Measurements from ENCODE around the gene ZNF93.
A peak's percentile ranks its signal among the peaks of the same experiment; 100 is the strongest.
"Not testable (repeated sequence)": the region's sequence is repeated elsewhere in the genome, so short reads cannot be mapped to it uniquely, and the experiment has no call there.

Gene ZNF93

DNA sequence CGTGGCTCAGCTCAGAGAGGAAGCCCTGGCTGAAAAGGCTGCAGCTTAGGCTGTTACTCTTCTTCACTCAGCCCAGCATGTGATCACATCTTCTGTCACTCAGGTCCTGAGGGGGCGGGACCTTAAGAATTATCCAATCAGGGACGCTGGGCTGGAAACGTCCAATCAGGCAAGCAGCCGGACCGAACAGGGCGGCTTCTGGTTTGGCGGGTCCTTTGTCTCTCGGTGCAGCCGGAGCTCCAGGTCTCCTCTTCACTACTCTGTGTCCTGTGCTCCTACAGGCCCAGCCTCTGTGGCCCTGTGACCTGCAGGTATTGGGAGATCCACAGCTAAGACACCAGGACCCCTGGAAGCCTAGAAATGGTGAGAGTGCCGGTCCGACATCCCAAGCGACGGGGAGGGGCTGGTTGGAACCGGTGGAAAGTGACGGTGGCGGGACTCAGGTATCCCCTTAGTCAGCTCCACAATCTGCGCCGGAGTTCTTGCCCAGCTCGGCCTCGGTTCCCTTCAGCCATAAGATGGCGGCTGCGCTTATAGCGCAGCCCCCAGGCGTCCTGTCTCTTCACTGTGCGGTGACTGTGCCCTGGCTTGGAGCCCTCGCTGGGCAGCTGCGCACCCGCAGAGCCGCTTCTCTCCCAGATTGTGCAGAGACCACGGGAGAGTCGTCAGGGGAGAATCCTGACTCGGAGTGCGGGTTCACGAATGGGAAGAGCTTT is at the start of gene ZNF93:
Gene ZNF93, plus strand, starts transcription at position 218 of the 716 bp plus-strand sequence. Its CDS starts 143 bp downstream, at position 361.
- DNase-seq: peak; percentile 98

DNA sequence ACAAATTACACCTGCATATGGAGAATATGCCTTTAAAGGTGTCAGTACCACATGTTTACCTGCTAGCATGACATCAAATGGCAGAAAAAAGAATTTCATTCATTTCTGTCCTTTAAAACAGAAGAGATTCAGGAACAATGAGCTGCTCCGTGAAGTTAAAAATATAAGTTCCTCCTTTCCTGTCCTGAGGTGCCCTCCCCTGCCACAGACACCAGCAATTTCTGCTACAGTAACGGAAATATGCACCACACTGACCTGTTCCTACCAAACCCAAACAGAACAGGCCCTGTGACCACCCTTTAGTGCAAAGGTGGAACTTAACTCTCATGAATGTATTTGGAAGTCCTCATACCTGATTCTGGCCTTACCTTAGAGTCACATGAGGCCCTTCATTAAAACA is 49.0 kb upstream of the ZNF93 start:
- not testable (repeated sequence) for DNase-seq

DNA sequence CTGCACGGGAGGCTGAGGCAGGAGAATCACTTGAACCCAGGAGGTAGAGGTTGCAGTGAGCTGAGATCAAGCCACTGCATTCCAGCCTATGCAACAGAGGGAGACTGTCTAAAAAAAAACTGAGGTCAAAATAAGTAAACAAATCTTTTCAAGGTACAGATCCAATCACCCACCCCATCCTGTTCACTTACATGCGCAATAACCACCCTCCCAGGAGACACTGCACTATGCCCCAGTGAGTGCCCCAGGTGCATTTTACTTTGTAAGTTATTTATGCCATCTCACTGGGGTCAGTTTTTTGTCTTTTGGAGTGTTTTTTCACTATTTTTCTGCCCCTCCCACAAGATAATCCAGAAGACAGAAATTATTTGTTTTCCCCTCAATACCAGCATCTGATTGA is 42.0 kb upstream of the ZNF93 start:
- no peak for DNase-seq

DNA sequence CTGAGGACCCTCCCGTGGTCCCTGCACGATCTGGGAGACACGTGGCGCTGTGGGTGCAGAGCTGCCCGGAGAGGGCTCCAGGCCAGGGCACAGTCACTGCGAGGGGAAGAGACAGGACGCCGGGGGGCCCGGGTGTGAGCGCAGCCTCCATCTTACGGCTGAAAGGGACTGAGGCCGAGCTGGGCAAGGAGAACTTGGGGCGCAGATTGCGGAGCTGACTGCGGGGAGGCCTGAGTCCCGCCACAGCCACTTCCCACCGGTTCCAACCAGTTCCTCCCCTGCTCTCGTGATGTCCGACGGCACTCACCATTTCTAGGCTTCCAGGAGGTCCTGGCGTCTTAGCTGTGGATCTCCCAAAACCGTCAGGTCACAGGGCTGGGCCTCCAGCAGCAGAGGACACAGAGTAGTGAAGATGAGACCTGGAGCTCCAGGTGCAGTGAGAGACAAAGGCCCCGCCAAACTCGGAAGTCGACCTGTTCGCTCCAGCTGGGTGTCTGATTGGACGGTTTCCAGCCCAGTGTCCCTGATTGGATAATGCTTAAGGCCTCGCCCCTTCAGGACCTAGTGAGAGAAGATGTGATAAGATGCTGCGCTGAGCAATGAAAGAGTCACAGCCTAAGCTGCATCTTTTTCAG is 39.9 kb upstream of the ZNF93 start:
- no peak for DNase-seq

DNA sequence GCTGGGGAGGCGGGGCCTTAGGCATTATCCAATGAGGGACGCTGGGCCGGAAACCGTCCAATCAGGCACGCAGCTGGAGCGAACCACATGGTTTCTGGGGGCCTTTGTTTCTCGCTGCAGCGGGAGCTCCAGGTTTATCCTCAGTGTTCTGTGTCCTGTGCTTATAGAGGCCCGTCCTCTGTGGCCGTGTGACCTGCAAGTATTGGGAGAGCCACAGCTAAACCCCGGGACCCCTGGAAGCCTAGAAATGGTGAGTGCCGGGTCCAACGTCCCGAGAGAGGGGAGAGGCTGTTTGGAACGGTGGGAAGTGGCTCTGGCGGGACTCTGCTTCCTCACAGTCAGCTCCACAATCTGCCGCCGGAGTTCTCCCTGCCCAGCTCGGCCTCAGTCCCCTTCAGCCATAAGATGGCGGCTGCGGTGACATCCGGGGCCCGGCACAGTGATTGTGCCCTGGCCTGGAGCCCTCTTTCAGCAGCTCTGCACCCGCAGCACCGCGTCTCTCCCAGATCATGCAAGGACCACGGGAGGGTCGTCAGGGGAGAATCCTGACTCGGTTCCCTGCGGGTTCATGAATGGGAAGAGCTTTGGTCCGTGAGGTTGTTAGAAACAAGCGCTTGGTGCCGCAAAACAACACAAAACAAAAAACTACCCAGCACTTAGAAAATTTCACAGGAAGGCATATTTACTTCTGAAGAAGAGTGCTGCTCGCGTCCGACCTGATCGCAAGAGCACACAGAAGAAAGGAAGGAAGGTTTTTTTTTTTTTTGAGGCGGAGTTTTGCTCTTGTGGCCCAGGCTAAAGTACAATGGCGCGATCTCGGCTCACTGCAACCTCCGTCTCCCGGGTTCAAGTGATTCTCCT is 34.8 kb upstream of the ZNF93 start, which contains the start of gene ZNF253:
Gene ZNF253, plus strand, starts transcription at position 133 of the 861 bp plus-strand sequence. Its CDS starts 115 bp downstream, at position 248.
- DNase-seq: peak; percentile 97

DNA sequence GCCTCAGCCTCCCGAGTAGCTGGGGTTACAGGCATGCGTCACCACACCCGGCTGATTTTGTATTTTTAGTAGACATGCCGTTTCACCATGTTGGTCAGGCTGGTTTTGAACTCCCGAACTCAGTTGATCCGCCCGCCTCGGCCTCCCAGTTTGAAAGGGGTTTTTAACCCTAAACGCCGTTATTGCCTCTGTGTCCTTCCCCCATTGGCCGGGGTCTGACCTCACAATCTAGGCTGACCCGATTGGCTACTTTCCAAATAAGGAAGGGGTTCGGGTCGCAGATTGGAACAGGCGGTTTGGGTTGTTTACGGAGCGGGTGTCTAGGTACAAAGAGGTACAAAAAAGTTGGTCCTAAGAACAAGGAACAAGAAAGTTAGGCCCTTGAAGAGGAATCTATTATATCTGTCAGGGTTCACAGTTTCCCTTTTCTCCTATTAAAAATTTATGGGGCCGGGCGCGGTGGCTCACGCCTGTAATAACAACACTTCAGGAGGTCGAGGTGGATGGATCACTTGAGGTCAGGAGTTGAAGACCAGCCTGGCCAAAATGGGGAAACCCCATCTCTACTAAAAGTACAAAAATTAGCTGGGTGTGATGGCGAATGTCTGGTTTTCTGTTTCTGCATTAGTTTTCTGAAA is 34.0 kb upstream of the ZNF93 start:
- DNase-seq: peak; percentile 52

DNA sequence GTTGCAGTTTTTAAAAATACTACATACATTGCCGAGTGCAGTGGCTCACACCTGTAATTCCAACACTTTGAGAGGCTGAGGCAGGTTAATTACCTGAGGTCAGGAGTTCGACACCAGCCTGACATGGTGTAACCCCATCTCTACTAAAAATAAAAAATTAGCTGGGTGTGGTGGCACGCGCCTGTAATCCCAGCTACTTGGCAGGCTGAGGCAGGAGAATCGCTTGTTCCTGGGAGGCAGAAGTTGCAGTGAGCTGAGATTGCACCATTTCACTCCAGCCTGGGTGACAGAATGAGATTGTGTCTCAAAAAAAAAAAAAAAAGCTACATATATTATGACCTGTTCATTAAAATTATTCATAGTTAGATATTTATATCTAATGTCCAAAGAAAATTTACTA is 30.7 kb upstream of the ZNF93 start:
- not testable (repeated sequence) for DNase-seq

DNA sequence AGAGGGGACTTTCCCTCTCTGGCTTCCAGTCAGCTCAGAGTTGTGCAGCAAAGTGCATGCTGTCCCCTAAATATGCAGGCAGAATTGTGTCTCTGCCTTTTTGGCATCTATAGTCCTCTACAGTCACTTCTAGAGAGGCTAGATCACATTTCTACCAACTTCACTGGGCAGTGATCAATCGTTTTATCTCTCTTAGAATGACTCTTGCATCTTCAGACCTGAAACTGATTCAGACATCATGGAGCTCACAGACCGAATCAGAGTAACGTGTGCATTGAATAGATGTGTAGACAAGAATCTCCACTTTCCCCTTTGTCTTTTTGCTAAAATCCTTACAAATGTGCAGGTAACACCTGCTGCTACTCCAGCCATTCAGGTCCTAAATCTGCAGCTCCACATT is 28.8 kb upstream of the ZNF93 start:
- DNase-seq: no peak

DNA sequence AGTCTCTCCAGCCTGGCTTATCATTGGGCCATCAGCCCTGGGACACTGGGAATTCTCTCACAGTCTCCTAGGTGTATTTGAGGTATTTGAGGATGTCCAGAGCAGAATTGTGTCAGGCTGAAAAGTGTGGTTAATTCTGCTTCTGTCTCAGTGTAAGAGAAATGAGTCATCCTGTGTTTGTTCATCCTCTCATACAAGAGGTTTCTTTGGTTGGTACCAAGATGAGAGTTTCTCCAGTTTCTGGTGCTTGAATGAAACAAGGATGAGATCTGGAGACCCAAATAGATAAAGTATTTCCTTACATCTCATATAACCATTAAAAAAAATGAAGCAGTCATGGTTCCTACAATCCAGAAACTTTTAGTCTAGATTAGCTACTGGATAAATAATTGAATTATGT is 27.4 kb upstream of the ZNF93 start:
- peak; percentile 65 for DNase-seq

DNA sequence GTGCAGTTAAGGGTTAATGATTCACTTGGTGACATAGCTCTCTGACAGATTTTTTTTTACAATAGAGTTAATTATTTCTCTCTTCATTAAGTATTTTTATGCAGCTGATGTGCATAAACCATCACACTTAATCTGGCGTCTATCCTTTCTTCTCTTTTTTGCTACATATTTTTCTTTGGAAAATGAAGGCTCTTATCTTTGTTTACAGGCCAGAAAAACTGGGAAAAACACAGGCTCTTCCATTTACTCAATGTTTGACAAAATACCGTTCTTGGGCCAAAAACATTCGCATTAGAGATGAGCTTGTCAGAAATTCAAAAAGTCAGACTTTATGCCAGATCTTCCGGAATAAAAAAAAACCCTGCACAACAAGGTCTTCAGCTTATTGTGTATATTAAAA is 23.0 kb upstream of the ZNF93 start:
- DNase-seq: no peak

DNA sequence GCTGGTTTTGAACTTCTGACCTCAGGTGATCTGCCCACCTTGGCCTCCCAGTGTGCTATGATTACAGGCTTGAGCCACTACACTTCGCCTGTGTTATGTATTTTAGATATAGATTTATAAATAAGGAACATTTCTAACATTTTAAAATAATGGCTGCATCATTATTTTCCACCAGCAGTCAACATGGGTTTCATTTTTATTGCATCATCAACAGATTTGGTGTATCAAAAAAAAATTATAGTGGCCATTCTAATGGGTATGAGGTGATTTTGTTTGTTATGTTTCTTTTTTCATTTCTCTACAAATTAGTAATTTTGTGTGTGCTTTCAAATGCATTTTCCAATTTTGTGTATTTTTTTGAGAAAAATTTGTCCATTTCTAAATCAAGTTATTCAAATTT is 16.2 kb upstream of the ZNF93 start:
- DNase-seq: no peak

DNA sequence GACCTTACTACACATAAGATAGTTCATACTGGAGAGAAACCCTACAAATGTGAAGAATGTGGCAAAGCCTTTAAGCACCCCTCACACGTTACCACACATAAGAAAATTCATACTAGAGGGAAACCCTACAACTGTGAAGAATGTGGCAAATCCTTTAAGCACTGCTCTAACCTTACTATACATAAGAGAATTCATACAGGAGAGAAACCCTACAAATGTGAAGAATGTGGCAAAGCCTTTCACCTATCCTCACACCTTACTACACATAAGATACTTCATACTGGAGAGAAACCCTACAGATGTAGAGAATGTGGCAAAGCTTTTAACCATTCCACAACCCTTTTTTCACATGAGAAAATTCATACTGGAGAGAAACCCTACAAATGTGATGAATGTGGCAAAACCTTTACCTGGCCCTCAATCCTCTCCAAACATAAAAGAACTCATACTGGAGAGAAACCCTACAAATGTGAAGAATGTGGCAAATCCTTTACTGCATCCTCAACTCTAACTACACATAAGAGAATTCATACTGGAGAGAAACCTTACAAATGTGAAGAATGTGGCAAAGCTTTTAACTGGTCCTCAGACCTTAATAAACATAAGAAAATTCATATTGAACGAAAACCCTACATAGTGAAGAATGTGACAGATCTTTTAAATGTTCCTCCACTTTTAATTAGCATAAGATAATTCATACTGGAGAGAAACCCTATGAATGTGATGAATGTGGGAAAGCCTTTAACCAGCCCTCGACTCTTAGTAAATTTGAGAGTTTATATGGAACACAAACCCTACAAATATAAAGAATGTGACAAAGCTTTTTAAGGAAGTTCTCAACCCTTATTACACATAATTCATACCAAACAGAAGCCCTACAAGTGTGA is 8.4 kb upstream of the ZNF93 start:
- not testable (repeated sequence) for DNase-seq

DNA sequence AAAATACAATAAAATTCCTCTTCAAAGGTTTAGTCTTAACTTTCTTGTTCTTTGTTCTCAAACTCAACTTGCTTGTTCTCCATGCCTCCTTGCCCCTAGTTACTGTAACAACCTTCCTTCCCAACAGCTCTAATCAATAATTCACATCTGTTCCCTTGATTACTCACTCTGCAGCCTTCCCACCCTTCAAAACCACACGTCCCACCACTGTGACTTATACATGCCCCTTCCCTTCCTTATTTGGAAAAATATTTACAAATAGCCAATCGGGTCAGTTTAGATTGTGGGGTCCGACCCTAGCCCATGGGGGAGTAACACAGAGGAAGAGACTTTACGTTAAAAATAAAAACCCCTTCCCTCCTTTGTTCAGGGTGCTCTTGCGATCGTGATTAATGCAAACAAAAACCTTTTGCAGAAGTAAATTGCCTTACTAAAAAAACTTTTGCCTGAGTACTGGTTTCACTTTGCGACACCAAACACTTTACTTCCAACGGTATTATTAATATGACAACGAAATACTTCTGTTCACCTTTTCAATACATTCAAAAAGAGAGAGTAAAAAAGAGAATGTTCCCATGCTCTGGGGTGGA is 512 bp upstream of the ZNF93 start:
- peak; percentile 59 for DNase-seq

DNA sequence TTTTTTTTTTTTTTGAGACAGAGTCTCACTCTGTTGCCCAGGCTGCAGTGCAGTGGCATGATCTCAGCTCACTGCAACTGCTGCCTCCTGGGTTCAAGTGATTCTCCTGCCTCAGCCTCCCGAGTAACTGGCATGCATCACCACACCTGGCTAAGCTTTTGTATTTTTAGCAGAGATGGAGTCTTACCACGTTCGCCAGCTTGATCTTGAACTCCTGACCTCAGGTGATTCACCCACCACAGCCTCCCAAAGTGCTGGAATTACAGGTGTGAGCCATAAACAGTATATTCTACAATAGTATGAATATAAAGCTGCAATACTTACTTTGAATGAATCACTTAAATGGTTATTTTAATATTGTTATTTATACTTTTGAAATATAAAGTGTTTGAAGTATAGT is 6.8 kb downstream of the ZNF93 start:
- not testable (repeated sequence) for DNase-seq

DNA sequence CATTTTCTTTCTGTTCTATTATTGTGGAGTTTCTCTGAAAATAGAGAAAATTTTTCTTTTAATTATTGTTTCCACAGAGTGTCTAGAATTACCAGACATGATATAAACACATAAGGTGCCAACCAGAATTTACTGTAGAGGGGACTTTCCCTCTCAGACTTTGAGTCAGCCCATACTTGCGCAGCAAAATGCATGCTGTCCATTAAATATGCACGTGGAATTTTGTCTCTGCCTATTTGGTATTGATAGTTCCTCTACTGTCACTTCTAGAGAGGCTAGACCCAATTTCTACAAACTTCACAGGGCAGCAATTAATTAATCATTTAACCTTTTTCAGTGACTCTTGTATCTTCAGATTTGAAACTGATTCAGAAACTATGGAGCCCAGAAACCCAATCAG is 8.9 kb downstream of the ZNF93 start:
- no peak for DNase-seq

DNA sequence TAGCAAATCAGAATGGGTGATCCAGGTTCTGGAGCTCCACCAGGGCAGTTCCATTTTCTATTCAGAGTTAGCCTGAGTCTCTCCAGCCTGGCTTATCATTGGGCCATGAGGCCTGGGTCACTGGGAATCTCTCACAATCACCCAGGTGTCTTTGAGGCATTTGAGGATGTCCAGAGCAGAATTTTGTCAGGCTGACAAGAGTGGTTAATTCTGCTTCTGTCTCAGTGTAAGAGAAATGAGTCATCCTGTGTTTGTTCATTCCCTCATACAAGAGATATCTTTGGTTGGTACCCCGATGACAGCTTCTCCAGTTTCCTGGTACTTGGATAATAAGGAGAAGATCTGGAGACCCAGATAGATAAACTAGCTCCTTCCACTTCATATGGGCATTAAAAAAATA is 10.4 kb downstream of the ZNF93 start:
- peak; percentile 36 for DNase-seq

DNA sequence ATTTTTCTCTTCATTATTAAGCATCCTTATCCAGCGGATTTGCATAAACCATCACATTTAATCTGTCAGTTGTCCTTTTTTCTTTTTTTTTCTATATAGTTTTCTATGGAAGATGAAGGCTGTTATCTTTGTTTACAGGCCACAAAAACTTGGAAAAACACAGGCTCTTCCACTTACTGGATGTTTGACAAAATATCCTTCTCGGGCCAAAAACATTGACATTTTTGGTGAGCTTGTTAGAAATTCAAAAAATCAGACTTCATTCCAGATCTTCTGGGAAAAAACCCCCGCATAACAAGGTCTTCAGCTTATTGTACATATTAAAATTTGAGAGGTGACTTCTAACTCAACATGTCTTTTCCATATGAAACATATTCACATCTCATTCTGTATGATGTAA is 13.8 kb downstream of the ZNF93 start:
- no peak for DNase-seq

DNA sequence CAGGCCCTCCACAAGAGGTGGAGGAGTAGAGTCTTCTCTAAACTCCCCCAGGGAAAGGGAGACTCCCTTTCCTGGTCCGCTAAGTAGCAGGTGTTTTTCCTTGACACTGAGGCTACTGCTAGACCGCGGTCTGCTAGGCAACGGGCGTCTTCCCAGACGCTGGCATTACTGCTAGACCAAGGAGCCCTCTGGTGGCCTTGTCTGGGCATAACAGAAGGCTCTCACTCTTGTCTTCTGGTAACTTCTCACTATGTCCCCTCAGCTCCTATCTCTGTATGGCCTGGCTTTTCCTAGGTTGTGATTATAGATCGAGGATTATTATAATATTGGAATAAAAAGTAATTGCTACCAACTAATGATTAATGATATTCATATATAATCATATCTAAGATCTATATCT is 29.7 kb downstream of the ZNF93 start:
- peak; percentile 57 for DNase-seq

DNA sequence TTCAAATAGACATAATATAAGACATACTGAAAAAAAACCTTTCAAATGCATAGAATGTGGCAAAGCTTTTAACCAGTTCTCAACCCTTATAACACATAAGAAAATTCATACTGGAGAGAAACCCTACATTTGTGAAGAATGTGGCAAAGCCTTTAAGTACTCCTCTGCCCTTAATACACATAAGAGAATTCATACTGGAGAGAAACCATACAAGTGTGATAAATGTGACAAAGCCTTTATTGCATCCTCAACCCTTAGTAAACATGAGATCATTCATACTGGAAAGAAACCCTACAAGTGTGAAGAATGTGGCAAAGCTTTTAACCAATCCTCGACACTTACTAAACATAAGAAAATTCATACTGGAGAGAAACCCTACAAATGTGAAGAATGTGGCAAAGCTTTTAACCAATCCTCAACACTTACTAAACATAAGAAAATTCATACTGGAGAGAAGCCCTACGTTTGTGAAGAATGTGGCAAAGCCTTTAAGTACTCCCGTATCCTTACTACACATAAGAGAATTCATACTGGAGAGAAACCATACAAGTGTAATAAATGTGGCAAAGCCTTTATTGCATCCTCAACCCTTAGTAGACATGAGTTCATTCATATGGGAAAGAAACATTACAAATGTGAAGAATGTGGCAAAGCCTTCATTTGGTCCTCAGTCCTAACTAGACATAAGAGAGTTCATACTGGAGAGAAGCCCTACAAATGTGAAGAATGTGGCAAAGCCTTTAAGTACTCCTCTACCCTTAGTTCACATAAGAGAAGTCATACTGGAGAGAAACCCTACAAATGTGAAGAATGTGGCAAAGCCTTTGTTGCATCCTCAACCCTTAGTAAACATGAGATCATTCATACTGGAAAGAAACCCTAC is 32.9 kb downstream of the ZNF93 start:
- DNase-seq: not testable (repeated sequence)

DNA sequence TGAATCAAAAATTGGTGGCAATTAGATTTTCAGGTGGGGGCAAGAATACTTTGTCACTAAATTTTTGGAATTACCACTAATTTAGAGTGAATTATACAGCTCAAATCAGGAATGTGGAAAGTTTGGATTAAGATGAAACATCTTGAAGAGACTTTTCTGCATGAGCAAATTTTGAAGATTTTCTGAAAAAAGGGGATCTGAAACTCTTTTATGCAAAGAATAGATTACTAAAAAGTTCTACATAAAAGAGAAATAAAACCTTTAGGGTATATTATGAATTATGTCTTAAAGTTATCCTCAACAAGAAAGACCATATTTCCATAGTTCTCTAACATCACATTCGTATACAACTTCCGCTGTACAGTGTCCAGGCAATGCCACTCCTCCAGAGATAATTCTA is 36.7 kb downstream of the ZNF93 start:
- DNase-seq: no peak

DNA sequence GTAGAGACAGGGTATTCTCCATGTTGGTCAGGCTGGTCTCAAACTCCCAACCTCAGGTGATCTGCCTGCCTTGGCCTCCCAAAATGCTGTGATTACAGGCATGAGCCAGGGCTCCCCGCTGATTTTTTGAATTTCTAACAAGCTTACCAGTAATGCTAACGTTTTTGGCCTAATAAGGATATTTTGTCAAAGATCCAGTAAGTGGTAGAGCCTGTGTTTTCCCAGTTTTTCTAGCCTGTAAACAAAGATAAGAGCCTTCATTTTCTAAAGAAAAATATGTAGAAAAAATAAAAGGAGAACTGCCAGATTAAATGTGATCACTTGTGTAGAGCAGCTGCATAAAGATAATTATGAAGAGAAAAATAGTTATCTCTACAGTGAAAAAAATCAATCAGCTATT is 37.7 kb downstream of the ZNF93 start:
- no peak for DNase-seq

Data from DMS53 (cell line).